Right ventricle myocardium superior (tissue), 1 donor: ENCODE results near the gene CDK11A. TPM values are rescaled to one million over a fixed set of nuclear protein-coding genes. Genes with fewer than 3 reads are reported as not detected.

ENCODE experiments used
- total RNA-seq: library from RNA; stranded (reverse); fragmentation: NEBNext Ultra II Directional; extraction: Animal tissue kit (Norgen Biotek cat#: 25700); gene quantifications from one replicate; pipeline ENCODE4 v1.2.1, GENCODE V29; 2021
- donor health status: DM: no; HTN: yes; CAD: no; lungs with severe emphysema.

The CDK11A gene
- total RNA-seq, 1 donor from 2014 or later: 17.3 TPM

Other genes starting within 250 kb of the CDK11A start
- gene ATAD3A, start 212.2 kb downstream of the CDK11A start, total RNA-seq: 18.5 TPM
- gene TMEM240, start 183.7 kb downstream of the CDK11A start, total RNA-seq: 7.5 TPM
- 106 TPM for gene SSU72, start 149.5 kb downstream of the CDK11A start, total RNA-seq
- gene FNDC10, start 124.2 kb downstream of the CDK11A start, total RNA-seq: 2.0 TPM
- 110 TPM for gene MIB2, start 108.9 kb downstream of the CDK11A start, total RNA-seq
- 25.1 TPM for gene MMP23B, start 92.2 kb downstream of the CDK11A start, total RNA-seq
- gene CDK11B, start 65.4 kb downstream of the CDK11A start, total RNA-seq: 23.6 TPM
- gene SLC35E2B, start 31.6 kb downstream of the CDK11A start, total RNA-seq: 20.4 TPM
- gene NADK, start 54.1 kb upstream of the CDK11A start, total RNA-seq: 23.0 TPM
- gene GNB1, start 166.7 kb upstream of the CDK11A start, total RNA-seq: 154 TPM
- not detected for gene CALML6, start 190.9 kb upstream of the CDK11A start, total RNA-seq
- 2.1 TPM for gene TMEM52, start 194.9 kb upstream of the CDK11A start, total RNA-seq